Aorta (tissue), 5 donors: ENCODE data around the gene DMGDH. TPM values are rescaled to one million over a fixed set of nuclear protein-coding genes. Genes with fewer than 3 reads are reported as not detected.

Source experiments
- ATAC-seq: fragments of 200-7000 bp; cut with Tn5 transposase; one replicate; pipeline ENCODE4 v1.9.1; 2022; ENCODE audit warnings: moderate library complexity; ENCODE audit not compliant: low FRiP score
- DNase-seq, 2 donors: peaks; one replicate each; pipeline ENCODE4 v3.0.0-alpha.2; 2020
- H3K27ac ChIP-seq, 2 donors: one replicate each; pipeline ENCODE4 v1.5.1; 2013; ENCODE audit warnings: low read length in 2 of 2, mild to moderate bottlenecking in 2 of 2, moderate library complexity in 2 of 2, control low read depth in 1 of 2, inconsistent platforms in 1 of 2, low read depth in 1 of 2
- H3K27me3 ChIP-seq, 2 donors: one replicate each; pipeline ENCODE4 v1.6.1; 2013; ENCODE audit warnings: control low read depth in 1 of 2, low read length in 1 of 2, mild to moderate bottlenecking in 1 of 2, moderate library complexity in 1 of 2; ENCODE audit not compliant: insufficient read depth in 2 of 2, control insufficient read depth in 1 of 2
- H3K36me3 ChIP-seq, 2 donors: one replicate each; pipeline ENCODE4 v1.6.1; 2013; ENCODE audit warnings: control low read depth in 1 of 2, low read length in 1 of 2, mild to moderate bottlenecking in 1 of 2; ENCODE audit not compliant: insufficient read depth in 2 of 2, control insufficient read depth in 1 of 2
- H3K4me1 ChIP-seq, 2 donors: one replicate each; pipeline ENCODE4 v1.6.1; 2013; ENCODE audit warnings: low read length in 2 of 2, control low read depth in 1 of 2, mild to moderate bottlenecking in 1 of 2, moderate library complexity in 1 of 2; ENCODE audit not compliant: insufficient read depth in 2 of 2, control insufficient read depth in 1 of 2
- H3K4me3 ChIP-seq, 2 donors: one replicate each; pipeline ENCODE4 v1.5.1; 2013; ENCODE audit warnings: low read length in 2 of 2, control low read depth in 1 of 2, mild to moderate bottlenecking in 1 of 2
- H3K9me3 ChIP-seq: one replicate; pipeline ENCODE4 v1.6.1; 2013; ENCODE audit warnings: mild to moderate bottlenecking, low read length; ENCODE audit not compliant: control insufficient read depth
- WGBS, 2 donors: extraction: QIAGEN DNeasy Blood & Tissue Kit; methylation state at CpG; one replicate each; pipeline ENCODE4 v1.1.7; 2013; 5-methylcytosine and 5-hydroxymethylcytosine counted together
- intact Hi-C, 2 donors: fragments of 100-400 bp; cut with DNase I; formaldehyde crosslinking; loops; one replicate each; pipeline versions ENCODE4 v1.14.2 to v1.15.0; 2022
- polyA plus RNA-seq, 2 donors: library from polyadenylated mRNA; stranded (reverse); fragments of 200-250 nt; gene quantifications; one replicate each; pipeline ENCODE4 v1.2.3, GENCODE V29; 2013
- total RNA-seq, 2 donors: library from RNA; stranded (reverse); fragmentation: NEBNext Ultra II Directional; extraction: Animal tissue kit (Norgen Biotek cat#: 25700); gene quantifications; one replicate each; pipeline ENCODE4 v1.2.1, GENCODE V29; 2021
- donor health status: healthy with polysubstance abuse.
- donor health status: Bipolar disorder and iron deficiency.
- donor health status: DM: no; HTN: no; CAD: no.
- donor health status: DM: no; HTN: no; CAD: no.
- donor health status: DM: yes; HTN: yes; CAD: no.

DMGDH gene
- total and polyA plus RNA-seq, 4 donors: 0.64 to 5.2 (median 3.2) TPM

DNA sequence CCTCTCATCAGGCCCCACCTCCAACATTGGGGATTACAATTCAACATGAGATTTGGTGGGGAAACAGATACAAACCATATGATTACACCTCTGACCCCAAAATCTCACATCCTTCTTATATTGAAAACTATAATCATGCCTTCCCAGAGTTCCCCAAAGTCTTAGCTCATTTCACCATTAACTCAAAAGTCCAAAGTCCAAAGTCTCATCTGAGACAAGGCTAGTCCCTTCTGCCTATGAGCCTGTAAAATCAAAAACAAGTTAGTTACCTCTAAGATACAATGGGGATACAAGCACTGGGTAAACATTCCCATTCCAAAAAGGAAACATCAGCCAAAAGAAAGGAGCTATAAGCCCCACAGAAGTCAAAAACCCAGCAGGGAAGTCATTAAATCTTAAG is 57.6 kb downstream of the DMGDH start:
- ATAC-seq (no peak), DNase-seq (no peak)
- Histone ChIP-seq H3K4me1 (no peaks in the 10 kb centered on the region), H3K36me3 (no peaks in the 10 kb centered on the region), H3K4me3 (no peak overlapping the region), H3K9me3 (peaks cover 2% of the 10 kb centered on the region), H3K27ac (no peak overlapping the region), H3K27me3 (no peaks in the 10 kb centered on the region)
- intact Hi-C loops: no loop called here

GRCh38 chr5:79011219-79011836 is 58.1 kb downstream of the DMGDH start:
- intact Hi-C loops: no loop called here
- Histone ChIP-seq H3K27ac (no peak overlapping the region), H3K36me3 (no peaks in the 10 kb centered on the region), H3K27me3 (no peaks in the 10 kb centered on the region), H3K4me3 (no peak overlapping the region), H3K9me3 (peaks cover 2% of the 10 kb centered on the region), H3K4me1 (no peaks in the 10 kb centered on the region)
- 96 to 100% methylated on average over 1 of the region's 1 CpG for WGBS, 2 donors
- no peak for ATAC-seq
- DNase-seq: no peak

GRCh38 chr5:79008362-79008761 is 61.1 kb downstream of the DMGDH start:
- DNase-seq (no peak), ATAC-seq (no peak)
- intact Hi-C loops: no loop called here
- Histone ChIP-seq H3K4me3 (no peak overlapping the region), H3K9me3 (peaks cover 2% of the 10 kb centered on the region), H3K27ac (no peak overlapping the region), H3K27me3 (no peaks in the 10 kb centered on the region), H3K4me1 (no peaks in the 10 kb centered on the region), H3K36me3 (no peaks in the 10 kb centered on the region)
- WGBS, 2 donors: 95 to 96% methylated on average over 3 of the region's 3 CpGs

DNA sequence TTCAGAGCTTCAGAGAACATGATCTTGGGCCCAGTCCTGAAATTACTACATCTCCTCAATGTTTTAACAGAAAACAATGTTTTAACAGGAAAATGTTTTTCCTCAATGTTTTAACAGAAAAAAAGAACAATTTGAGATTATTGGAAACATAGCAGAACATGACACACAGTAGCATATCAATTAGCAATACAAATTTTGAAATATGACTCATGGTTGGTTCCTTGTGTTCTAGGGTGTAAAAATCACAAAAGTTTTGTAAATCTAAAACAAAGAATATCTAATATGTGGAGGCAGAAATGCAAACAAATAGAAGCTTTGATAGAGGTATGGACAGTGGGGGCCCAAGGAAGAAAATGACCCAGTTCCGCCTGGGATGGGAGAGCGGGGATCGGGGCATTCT is 61.6 kb downstream of the DMGDH start:
- no peak overlapping the region for H3K27ac ChIP-seq
- ATAC-seq (no peak), DNase-seq (no peak)
- H3K4me1 ChIP-seq: no peaks in the 10 kb centered on the region
- H3K36me3 ChIP-seq: no peaks in the 10 kb centered on the region
- no peaks in the 10 kb centered on the region for H3K27me3 ChIP-seq
- no peak overlapping the region for H3K4me3 ChIP-seq
- H3K9me3 ChIP-seq: peaks cover 2% of the 10 kb centered on the region
- WGBS, 2 donors: 84 to 99% methylated on average over 3 of the region's 3 CpGs
- intact Hi-C loops: no loop called here

DNA sequence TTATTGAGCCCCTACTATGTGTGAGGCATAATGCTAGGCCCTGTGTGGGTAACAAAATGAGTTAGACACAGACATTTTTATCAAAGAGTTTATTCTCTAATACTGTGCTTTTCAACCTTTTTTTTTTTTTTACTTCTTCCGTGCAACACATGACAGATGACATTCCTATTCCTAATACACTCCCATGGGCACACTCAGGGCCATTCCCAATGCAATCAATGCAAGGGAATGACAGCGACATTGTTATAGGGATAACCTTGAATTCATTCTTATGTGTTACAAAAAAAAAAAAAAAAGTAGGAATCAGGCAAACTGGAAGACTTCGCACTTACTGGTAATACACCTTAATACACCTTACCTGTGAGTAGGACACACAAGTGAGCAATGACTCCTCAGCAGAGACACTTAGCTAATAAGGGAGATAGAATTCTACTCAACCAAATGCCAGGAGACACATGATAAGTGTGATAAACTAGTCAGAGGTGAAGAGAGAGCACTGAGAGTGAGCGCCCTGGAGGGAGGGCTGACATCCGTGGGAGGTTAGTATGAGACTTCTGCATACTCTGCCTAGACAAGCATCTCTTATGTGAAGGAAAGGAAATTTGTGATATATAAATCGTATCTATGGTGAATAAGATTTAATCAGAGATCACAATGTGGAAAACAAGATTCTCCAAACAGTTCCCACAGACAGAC is 63.4 kb downstream of the DMGDH start:
- WGBS, 2 donors: 91 to 92% methylated on average over 6 of the region's 6 CpGs
- intact Hi-C loops: no loop called here
- Histone ChIP-seq H3K4me1 (no peaks in the 10 kb centered on the region), H3K27ac (no peak overlapping the region), H3K4me3 (no peak overlapping the region), H3K27me3 (no peaks in the 10 kb centered on the region), H3K36me3 (no peaks in the 10 kb centered on the region), H3K9me3 (no peaks in the 10 kb centered on the region)
- ATAC-seq (no peak), DNase-seq (no peak)

- 59 to 66% methylated on average over 4 of the region's 4 CpGs for WGBS, 2 donors
- Histone ChIP-seq H3K36me3 (no peaks in the 10 kb centered on the region), H3K4me1 (no peaks in the 10 kb centered on the region), H3K27me3 (no peaks in the 10 kb centered on the region), H3K9me3 (no peaks in the 10 kb centered on the region), H3K27ac (no peak overlapping the region), H3K4me3 (no peak overlapping the region)
- intact Hi-C loops: no loop called here
- no peak for ATAC-seq
- DNase-seq: no peak
Measured at GRCh38 chr5:79005151-79005550, 64.3 kb downstream of the DMGDH start.

GRCh38 chr5:79002374-79002773 is 67.1 kb downstream of the DMGDH start:
- ATAC-seq: no peak
- Histone ChIP-seq H3K4me1 (no peaks in the 10 kb centered on the region), H3K36me3 (no peaks in the 10 kb centered on the region), H3K27ac (no peak overlapping the region), H3K9me3 (no peaks in the 10 kb centered on the region), H3K4me3 (no peak overlapping the region), H3K27me3 (no peaks in the 10 kb centered on the region)
- 88 to 91% methylated on average over 1 of the region's 1 CpG for WGBS, 2 donors
- intact Hi-C loops: no loop called here
- DNase-seq: no peak

- Histone ChIP-seq H3K4me1 (no peaks in the 10 kb centered on the region), H3K4me3 (no peak overlapping the region), H3K9me3 (no peaks in the 10 kb centered on the region), H3K27me3 (no peaks in the 10 kb centered on the region), H3K36me3 (no peaks in the 10 kb centered on the region), H3K27ac (peak overlapping the region in 1 of 2 donors; percentile 45)
- intact Hi-C loops: no loop called here
- DNase-seq (no peak), ATAC-seq (no peak)
Measured at GRCh38 chr5:79001471-79001870, 68.0 kb downstream of the DMGDH start.

DNA sequence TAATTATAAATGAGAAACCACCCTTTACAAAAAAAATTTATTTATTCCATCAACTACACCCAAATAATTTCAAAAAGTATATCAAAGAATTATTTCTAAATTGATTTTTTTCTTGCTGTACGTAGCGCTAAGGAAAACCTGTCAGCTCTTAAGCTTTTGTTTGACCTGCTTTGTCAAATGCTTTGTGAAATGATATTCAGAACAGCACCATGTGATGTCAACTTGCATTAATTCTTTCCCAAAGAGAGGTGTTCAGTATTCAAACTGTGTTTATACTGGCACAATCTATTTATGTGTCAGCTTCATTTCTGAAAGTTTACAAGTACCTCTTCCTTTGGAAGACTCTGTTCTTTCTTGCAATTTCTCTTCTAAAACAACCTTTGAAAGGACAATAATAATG is 72.4 kb downstream of the DMGDH start:
- H3K27ac ChIP-seq: no peak overlapping the region
- DNase-seq: no peak
- H3K4me3 ChIP-seq: no peak overlapping the region
- no peaks in the 10 kb centered on the region for H3K36me3 ChIP-seq
- intact Hi-C loops: no loop called here
- WGBS, 2 donors: 97 to 99% methylated on average over 2 of the region's 2 CpGs
- H3K9me3 ChIP-seq: no peaks in the 10 kb centered on the region
- H3K4me1 ChIP-seq: no peaks in the 10 kb centered on the region
- ATAC-seq: no peak
- no peaks in the 10 kb centered on the region for H3K27me3 ChIP-seq
